Measurements from ENCODE around the gene PCDHA7.
"Not testable (repeated sequence)": the region's sequence is repeated elsewhere in the genome, so short reads cannot be mapped to it uniquely, and the experiment has no call there.

Gene PCDHA7

GRCh38 chr5:140833993-140834392 lies at the start of gene PCDHA7:
PCDHA7 (plus strand) TSS chr5:140834269; CDS start chr5:140834384, 115 bp downstream.
- DNase-seq (ENCODE audit: low read depth) = no peak

- no peak for DNase-seq (ENCODE audit: low read depth)
Observed at GRCh38 chr5:140785905-140786686, 48.0 kb upstream of the PCDHA7 start, which contains the start of gene PCDHA1. PCDHA1 (plus strand) TSS chr5:140786140.

GRCh38 chr5:140787422-140787821 lies 46.6 kb upstream of the PCDHA7 start:
- not testable (repeated sequence) for DNase-seq (ENCODE audit: low read depth)

GRCh38 chr5:140787849-140788504 lies 46.1 kb upstream of the PCDHA7 start:
- DNase-seq (ENCODE audit: low read depth) = not testable (repeated sequence)

GRCh38 chr5:140791089-140791488 lies 43.0 kb upstream of the PCDHA7 start:
- DNase-seq (ENCODE audit: low read depth) = no peak

GRCh38 chr5:140794595-140795258 lies 39.3 kb upstream of the PCDHA7 start, which contains the start of gene PCDHA2:
PCDHA2 (plus strand) TSS chr5:140794852.
- DNase-seq (ENCODE audit: low read depth) = no peak

- DNase-seq (ENCODE audit: low read depth) = no peak
Observed at GRCh38 chr5:140795259-140795641, 38.8 kb upstream of the PCDHA7 start.

GRCh38 chr5:140796072-140796717 lies 37.9 kb upstream of the PCDHA7 start:
- DNase-seq (ENCODE audit: low read depth) = not testable (repeated sequence)

- DNase-seq (ENCODE audit: low read depth) = no peak
Observed at GRCh38 chr5:140796718-140797095, 37.4 kb upstream of the PCDHA7 start.

- no peak for DNase-seq (ENCODE audit: low read depth)
Observed at GRCh38 chr5:140800816-140801493, 33.1 kb upstream of the PCDHA7 start, which contains the start of gene PCDHA3. PCDHA3 (plus strand) TSS chr5:140801057.

GRCh38 chr5:140801494-140801841 lies 32.6 kb upstream of the PCDHA7 start:
- no peak for DNase-seq (ENCODE audit: low read depth)

GRCh38 chr5:140802381-140802780 lies 31.7 kb upstream of the PCDHA7 start:
- not testable (repeated sequence) for DNase-seq (ENCODE audit: low read depth)

GRCh38 chr5:140802781-140803271 lies 31.2 kb upstream of the PCDHA7 start:
- no peak for DNase-seq (ENCODE audit: low read depth)

GRCh38 chr5:140806834-140807775 lies 27.0 kb upstream of the PCDHA7 start, which contains the start of gene PCDHA4:
PCDHA4 (plus strand) TSS chr5:140807068.
- no peak for DNase-seq (ENCODE audit: low read depth)

GRCh38 chr5:140808241-140808888 lies 25.7 kb upstream of the PCDHA7 start:
- DNase-seq (ENCODE audit: low read depth) = not testable (repeated sequence)

GRCh38 chr5:140808889-140809291 lies 25.2 kb upstream of the PCDHA7 start:
- DNase-seq (ENCODE audit: low read depth) = no peak

GRCh38 chr5:140821375-140822280 lies 12.4 kb upstream of the PCDHA7 start, which contains the start of gene PCDHA5:
PCDHA5 (plus strand) TSS chr5:140821613.
- no peak for DNase-seq (ENCODE audit: low read depth)

- no peak for DNase-seq (ENCODE audit: low read depth)
Observed at GRCh38 chr5:140822281-140822629, 11.8 kb upstream of the PCDHA7 start.

- not testable (repeated sequence) for DNase-seq (ENCODE audit: low read depth)
Observed at GRCh38 chr5:140822969-140823368, 11.1 kb upstream of the PCDHA7 start.

Data from activated T-cell treated with anti-CD3 and anti-CD28 coated beads for 24 hours (primary cell).